ACC112 (cell line): Measurements from ENCODE around the gene MMUT.
"Not testable (repeated sequence)": the region's sequence is repeated elsewhere in the genome, so short reads cannot be mapped to it uniquely, and the experiment has no call there.

Source experiments
- H2AFZ ChIP-seq: fragments of 200-600 bp; sonication (generic); one replicate; pipeline ENCODE4 v1.6.0; 2017; ENCODE audit warnings: antibody characterized with exemption, low read length; ENCODE audit not compliant: unreplicated experiment
- H3K27ac ChIP-seq: fragments of 200-600 bp; sonication (generic); 2 replicates; pipeline ENCODE4 v1.5.1; 2014; ENCODE audit warnings: low read depth, mild to moderate bottlenecking, antibody characterized with exemption, low read length, moderate library complexity
- H3K27me3 ChIP-seq: fragments of 200-600 bp; sonication (generic); 2 replicates; pipeline ENCODE4 v1.6.1; 2014; ENCODE audit warnings: mild to moderate bottlenecking, antibody characterized with exemption, low read length, moderate library complexity, mixed read lengths; ENCODE audit not compliant: insufficient read depth
- H3K36me3 ChIP-seq: fragments of 200-600 bp; sonication (generic); 2 replicates; pipeline ENCODE4 v1.6.1; 2016; ENCODE audit warnings: mild to moderate bottlenecking, antibody characterized with exemption, low read length, moderate library complexity, mixed read lengths; ENCODE audit not compliant: insufficient read depth
- H3K4me1 ChIP-seq: fragments of 200-600 bp; sonication (generic); one replicate; pipeline ENCODE4 v1.6.1; 2016; ENCODE audit warnings: low read length, mixed read lengths; ENCODE audit not compliant: insufficient read depth, unreplicated experiment, control insufficient read depth
- H3K4me3 ChIP-seq: fragments of 200-600 bp; sonication (generic); 2 replicates; pipeline ENCODE4 v1.5.1; 2014; ENCODE audit warnings: mild to moderate bottlenecking, low read depth, low read length
- H3K79me2 ChIP-seq: fragments of 200-600 bp; sonication (generic); one replicate; pipeline ENCODE4 v1.6.0; 2016; ENCODE audit warnings: low read length; ENCODE audit not compliant: control insufficient read depth, unreplicated experiment, insufficient read depth

Gene MMUT

GRCh38 chr6:49462927-49463611 is at the start of gene MMUT, which contains the start of gene CENPQ:
Gene MMUT, minus strand, starts transcription at chr6:49463253. Its CDS starts 3,787 bp downstream, at chr6:49459466.
Gene CENPQ, plus strand, starts transcription at chr6:49463370. Its CDS starts 6,807 bp downstream, at chr6:49470177.
- H3K27me3 ChIP-seq, result no peaks in the 10 kb centered on the region
- H2AFZ ChIP-seq, result peak within 1 kb of the TSS; percentile 92
- H3K4me1 ChIP-seq, result peaks cover 14% of the 10 kb centered on the region
- peaks cover 71% of the 10 kb centered on the region for H3K79me2 ChIP-seq
- H3K36me3 ChIP-seq, result no peaks in the 10 kb centered on the region; the same call in 1 of the 2 replicates
- peak within 1 kb of the TSS; percentile 64 for H3K27ac ChIP-seq
- peak within 1 kb of the TSS; percentile 96 for H3K4me3 ChIP-seq

DNA sequence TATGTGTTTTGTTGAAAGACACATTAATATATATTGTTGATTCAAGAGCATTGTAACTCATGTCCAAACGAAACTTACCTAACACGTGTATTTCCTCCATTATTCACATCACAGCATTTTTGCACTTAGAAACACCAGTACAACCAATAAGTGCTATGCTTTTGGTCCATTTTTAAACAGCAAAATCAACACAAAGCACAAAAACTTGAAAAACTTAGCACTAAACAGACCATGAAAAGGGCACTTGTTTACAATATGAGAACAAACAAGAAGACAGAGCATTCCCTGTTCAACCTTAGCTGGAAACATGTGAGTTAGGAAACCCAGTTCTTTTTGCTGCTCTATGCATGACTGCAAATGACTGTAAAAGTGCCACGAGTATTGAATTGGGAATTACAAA is 46.3 kb upstream of the MMUT start:
- H2AFZ ChIP-seq, result no peak overlapping the region
- H3K4me1 ChIP-seq, result no peaks in the 10 kb centered on the region
- H3K36me3 ChIP-seq, result no peaks in the 10 kb centered on the region
- H3K27ac ChIP-seq, result no peak overlapping the region
- peaks cover 11% of the 10 kb centered on the region; the same call in 1 of the 2 replicates for H3K27me3 ChIP-seq
- H3K4me3 ChIP-seq, result no peak overlapping the region
- H3K79me2 ChIP-seq, result no peaks in the 10 kb centered on the region

- Histone ChIP-seq H3K79me2 (no peaks in the 10 kb centered on the region), H2AFZ (no peak overlapping the region), H3K27me3 (peaks cover 10% of the 10 kb centered on the region; the same call in 1 of the 2 replicates), H3K27ac (no peak overlapping the region), H3K4me1 (no peaks in the 10 kb centered on the region), H3K36me3 (no peaks in the 10 kb centered on the region), H3K4me3 (no peak overlapping the region)
Observed at GRCh38 chr6:49506569-49507111, 43.6 kb upstream of the MMUT start.

GRCh38 chr6:49504666-49505065 is 41.6 kb upstream of the MMUT start:
- Histone ChIP-seq H3K79me2 (no peaks in the 10 kb centered on the region), H2AFZ (no peak overlapping the region), H3K27me3 (peaks cover 6% of the 10 kb centered on the region; the same call in 1 of the 2 replicates), H3K27ac (no peak overlapping the region), H3K4me1 (no peaks in the 10 kb centered on the region), H3K36me3 (no peaks in the 10 kb centered on the region), H3K4me3 (no peak overlapping the region)

DNA sequence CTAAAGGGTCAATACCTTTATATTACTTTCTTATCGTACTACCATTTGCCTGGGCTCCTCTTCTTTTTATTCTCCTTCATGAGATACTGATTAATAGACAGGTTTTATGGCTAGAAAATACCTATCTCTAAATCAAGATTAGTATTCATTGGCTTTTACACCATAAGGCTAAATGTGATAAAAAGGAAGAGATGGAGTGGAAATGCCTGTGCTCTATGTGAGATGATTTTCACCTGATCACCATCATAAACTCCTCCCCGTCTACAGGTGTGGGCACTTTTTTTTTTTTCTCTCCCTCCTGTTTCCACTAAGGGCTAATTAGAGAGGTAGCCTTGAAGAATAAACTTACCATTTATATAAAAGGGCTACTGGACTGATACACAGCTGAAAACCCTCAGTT is 36.6 kb upstream of the MMUT start, which contains the start of gene GLYATL3:
GLYATL3 (plus strand) TSS at position 301 of the 400 bp plus-strand sequence. CDS start 12,068 bp downstream, outside the sequence.
- no peak within 1 kb of the TSS for H3K4me3 ChIP-seq
- no peak within 1 kb of the TSS for H2AFZ ChIP-seq
- H3K79me2 ChIP-seq, result no peaks in the 10 kb centered on the region
- no peaks in the 10 kb centered on the region for H3K36me3 ChIP-seq
- no peaks in the 10 kb centered on the region for H3K4me1 ChIP-seq
- H3K27me3 ChIP-seq, result no peaks in the 10 kb centered on the region
- no peak within 1 kb of the TSS for H3K27ac ChIP-seq

DNA sequence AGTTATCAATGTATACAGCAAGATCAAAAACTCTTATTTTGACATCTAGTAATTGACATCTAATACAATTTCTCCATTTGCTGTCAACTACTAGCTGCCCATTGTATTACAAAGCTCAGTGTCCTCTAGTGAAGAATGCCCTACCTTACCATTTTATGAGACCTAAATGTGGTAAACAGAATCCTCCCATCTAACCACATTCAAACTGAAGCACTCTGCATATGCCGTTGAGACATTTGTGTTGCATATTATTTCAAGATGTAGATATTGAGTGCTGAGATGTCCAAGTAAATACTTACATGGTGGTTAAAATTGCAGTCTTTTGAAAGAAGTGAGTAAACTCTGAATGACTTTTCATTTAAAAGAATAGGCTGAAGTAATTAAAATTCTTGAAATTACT is 36.1 kb upstream of the MMUT start:
- no peak overlapping the region for H3K4me3 ChIP-seq
- no peaks in the 10 kb centered on the region for H3K36me3 ChIP-seq
- no peak overlapping the region for H3K27ac ChIP-seq
- no peaks in the 10 kb centered on the region for H3K27me3 ChIP-seq
- no peak overlapping the region for H2AFZ ChIP-seq
- H3K4me1 ChIP-seq, result no peaks in the 10 kb centered on the region
- no peaks in the 10 kb centered on the region for H3K79me2 ChIP-seq

DNA sequence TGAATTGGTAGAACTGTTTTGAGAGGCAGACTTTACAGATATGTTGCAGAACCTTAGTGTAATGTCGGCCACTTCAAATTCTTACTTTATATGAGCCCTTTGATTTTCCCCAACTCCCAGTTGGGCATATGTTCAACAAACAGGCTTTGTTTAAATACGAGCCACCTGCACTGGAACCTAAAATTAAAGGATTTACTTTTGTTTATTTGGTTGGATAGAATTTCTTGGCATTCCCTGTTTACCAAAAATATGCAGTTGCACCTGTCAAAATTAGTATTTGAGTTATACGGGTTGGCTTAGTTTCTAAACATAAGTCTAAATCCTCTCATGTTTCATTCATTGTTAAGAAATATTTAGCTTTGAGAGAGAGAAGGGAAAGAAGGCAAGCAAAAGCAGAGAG is 34.3 kb upstream of the MMUT start:
- H3K4me1 ChIP-seq, result no peaks in the 10 kb centered on the region
- H3K36me3 ChIP-seq, result peaks cover 4% of the 10 kb centered on the region
- no peak overlapping the region for H3K27ac ChIP-seq
- no peaks in the 10 kb centered on the region for H3K27me3 ChIP-seq
- H3K4me3 ChIP-seq, result no peak overlapping the region
- no peak overlapping the region for H2AFZ ChIP-seq
- no peaks in the 10 kb centered on the region for H3K79me2 ChIP-seq

DNA sequence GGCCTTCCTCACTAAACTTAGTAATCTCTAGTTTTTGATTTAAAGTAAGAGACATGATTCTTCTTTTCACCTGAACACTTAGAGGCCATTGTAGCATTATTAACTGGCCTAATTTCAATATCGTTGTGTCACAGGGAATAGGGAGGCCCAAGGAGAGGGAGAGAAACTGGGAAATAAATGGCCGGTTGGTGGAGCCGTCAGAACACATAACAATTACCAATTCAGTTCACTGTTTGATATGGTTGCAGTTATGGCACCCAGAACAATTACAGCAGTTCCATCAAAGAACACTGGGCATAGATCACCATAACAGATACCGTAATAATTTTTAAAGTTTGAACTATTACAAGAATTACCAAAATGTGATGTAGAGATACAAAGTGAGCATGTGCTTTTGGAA is 27.6 kb upstream of the MMUT start:
- H3K36me3 ChIP-seq, result peaks cover 11% of the 10 kb centered on the region
- H2AFZ ChIP-seq, result no peak overlapping the region

GRCh38 chr6:49483380-49483779 is 20.3 kb upstream of the MMUT start:
- H3K36me3 ChIP-seq, H3K27me3 ChIP-seq: not testable (repeated sequence)

More for the DNA sequence above, 27.6 kb upstream of the MMUT start:
- Histone ChIP-seq H3K27ac (no peak overlapping the region), H3K79me2 (no peaks in the 10 kb centered on the region), H3K27me3 (no peaks in the 10 kb centered on the region), H3K4me1 (no peaks in the 10 kb centered on the region), H3K4me3 (no peak overlapping the region)

GRCh38 chr6:49481846-49482245 is 18.8 kb upstream of the MMUT start:
- not testable (repeated sequence) for H3K36me3 ChIP-seq, H3K79me2 ChIP-seq, H3K4me3 ChIP-seq, H3K27ac ChIP-seq, H2AFZ ChIP-seq, H3K27me3 ChIP-seq, H3K4me1 ChIP-seq

More at GRCh38 chr6:49483380-49483779, 20.3 kb upstream of the MMUT start:
- not testable (repeated sequence) for H3K79me2 ChIP-seq, H2AFZ ChIP-seq, H3K4me3 ChIP-seq, H3K4me1 ChIP-seq, H3K27ac ChIP-seq
